GM18861 (cell line): Measurements from ENCODE around the gene CPB1.

Experiments
- ATAC-seq: cut with Tn5 transposase; IDR thresholded peaks from one replicate; pipeline ENCODE4 v1.9.1; 2021; ENCODE audit not compliant: unreplicated experiment

The CPB1 gene

GRCh38 chr3:148881286-148881685, 53.7 kb downstream of the CPB1 start:
- no peak for ATAC-seq

- no peak for ATAC-seq
These were observed 54.7 kb downstream of the CPB1 start for GRCh38 chr3:148882288-148882687.

GRCh38 chr3:148883163-148883562, 55.6 kb downstream of the CPB1 start:
- ATAC-seq, result no peak

- ATAC-seq, result no peak
These were observed 56.6 kb downstream of the CPB1 start for GRCh38 chr3:148884261-148884660.

- ATAC-seq, result no peak
These were observed 62.2 kb downstream of the CPB1 start for GRCh38 chr3:148889828-148890227.

GRCh38 chr3:148896062-148896461, 68.5 kb downstream of the CPB1 start:
- no peak for ATAC-seq

- ATAC-seq, result no peak
These were observed 74.6 kb downstream of the CPB1 start for GRCh38 chr3:148901987-148902791.

- no peak for ATAC-seq
These were observed 75.4 kb downstream of the CPB1 start for GRCh38 chr3:148903022-148903442.

- no peak for ATAC-seq
These were observed 76.3 kb downstream of the CPB1 start for GRCh38 chr3:148903941-148904340.

GRCh38 chr3:148906667-148907066, 79.1 kb downstream of the CPB1 start:
- ATAC-seq, result no peak
